GM12891 (cell line): ENCODE measurements around the gene MATN1.

Experiments used
- PAX5 ChIP-seq: IDR thresholded peaks from 2 replicates; pipeline ENCODE4 v1.6.1; 2011; ENCODE audit warnings: low read length, moderate library complexity, mild to moderate bottlenecking; ENCODE audit not compliant: insufficient read depth, severe bottlenecking
- POLR2A ChIP-seq: IDR thresholded peaks from 2 replicates; pipeline ENCODE4 v1.6.1; 2011; ENCODE audit warnings: low read depth, low read length, control low read depth
- POLR2AphosphoS5 ChIP-seq: IDR thresholded peaks from 2 replicates; pipeline ENCODE4 v1.6.1; 2011; ENCODE audit warnings: low read depth, low read length, control low read depth
- POU2F2 ChIP-seq: IDR thresholded peaks from 2 replicates; pipeline ENCODE4 v1.6.1; 2011; ENCODE audit warnings: low read depth, mild to moderate bottlenecking, control low read depth, low read length, moderate library complexity

- TF ChIP-seq POLR2A (no peak; the same call in 1 of the 2 replicates), POLR2AphosphoS5 (no peak), POU2F2 (no peak), PAX5 (no peak)
Measured at GRCh38 chr1:30745834-30746208, 22.4 kb upstream of the MATN1 start.
